Neural progenitor cell (in vitro differentiated cells): Measurements from ENCODE around the gene ARHGAP5.

Experiments used
- CTCF ChIP-seq: fragments of 200-600 bp; sonication (generic); IDR thresholded peaks from 2 replicates; pipeline ENCODE4 v1.5.1; 2017; ENCODE audit warnings: antibody characterized with exemption, mild to moderate bottlenecking
- EZH2phosphoT487 ChIP-seq: fragments of 200-600 bp; sonication (generic); IDR thresholded peaks from 2 replicates; pipeline ENCODE4 v1.6.1; 2017; ENCODE audit warnings: antibody characterized with exemption

GRCh38 chr14:32197919-32198318 is 120.8 kb downstream of the ARHGAP5 start:
- TF ChIP-seq EZH2phosphoT487 (no peak), CTCF (no peak)
